ENCODE measurements around the gene RUFY4.

DNA sequence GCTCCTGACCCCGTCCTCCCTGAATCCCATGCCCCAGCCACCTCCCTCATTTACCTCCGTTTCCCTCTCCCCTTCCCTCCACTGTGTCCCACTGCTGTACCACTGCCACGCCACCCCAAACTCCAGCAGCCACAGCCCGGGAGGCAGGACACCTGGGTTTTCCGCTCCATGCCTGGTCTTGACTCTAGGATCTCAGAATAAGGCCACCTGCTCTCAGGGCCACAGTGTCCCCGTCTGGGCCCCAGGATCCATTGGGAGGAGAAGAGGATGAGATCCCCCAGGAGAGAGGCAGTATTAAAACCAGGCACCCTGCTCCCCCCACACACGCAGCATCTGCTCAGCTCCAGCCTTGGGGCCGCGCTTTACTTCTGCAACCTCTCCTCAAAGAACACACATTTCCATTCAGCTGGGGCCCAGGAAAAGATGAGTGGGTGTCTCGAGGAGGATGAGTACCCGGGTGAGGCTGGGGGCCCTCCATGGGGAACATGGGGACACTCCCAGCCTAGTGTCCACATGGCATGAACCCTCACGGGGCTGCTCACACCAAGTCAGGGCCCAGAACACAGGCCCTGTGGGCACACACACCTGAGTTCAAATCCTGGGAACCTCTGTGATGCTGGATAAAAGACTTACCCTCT lies 33.5 kb upstream of the RUFY4 start:
- TF ChIP-seq POLR2A (IDR thresholded peaks at IDR 0.05) (no peak), CTCF (IDR thresholded peaks at IDR 0.05) (no peak)
